GM12878 (cell line): Measurements from ENCODE around the gene SLC1A6.

Experiments used
- CBX5 ChIP-seq: sonication (generic); IDR thresholded peaks from 2 replicates; pipeline ENCODE4 v1.6.1; 2016; ENCODE audit warnings: low read depth, moderate library complexity, mild to moderate bottlenecking, inconsistent platforms
- MXI1 ChIP-seq: fragments of 150-350 bp; IDR thresholded peaks from 2 replicates; pipeline ENCODE4 v1.6.1; 2011; ENCODE audit warnings: low read depth, mild to moderate bottlenecking, inconsistent platforms, low read length, improper control_type of control experiment
- MYC ChIP-seq: IDR thresholded peaks from 2 replicates; pipeline ENCODE4 v1.6.1; 2011; ENCODE audit warnings: mild to moderate bottlenecking, low read length, moderate library complexity, inconsistent platforms; ENCODE audit not compliant: insufficient read depth, insufficient replicate concordance, insufficient read length, severe bottlenecking

GRCh38 chr19:14985133-14985532 is 5.5 kb upstream of the SLC1A6 start:
- TF ChIP-seq MXI1 (no peak), MYC (no peak), CBX5 (no peak)
